Vagina (tissue), 2 donors: ENCODE results near the gene RHEB.

Experiments used
- POLR2A ChIP-seq, 2 donors: fragments of 450-650 bp; IDR thresholded peaks; one replicate each; pipeline ENCODE4 v1.6.1; 2017; ENCODE audit warnings: antibody characterized with exemption in 2 of 2, mild to moderate bottlenecking in 2 of 2, moderate library complexity in 2 of 2
- POLR2AphosphoS5 ChIP-seq, 2 donors: sonication (generic); formaldehyde crosslinking; IDR thresholded peaks; one replicate each; pipeline ENCODE4 v1.9.0; 2017; ENCODE audit warnings: antibody characterized with exemption in 2 of 2, mild to moderate bottlenecking in 2 of 2, low read depth in 1 of 2; ENCODE audit not compliant: insufficient read depth in 1 of 2
- TF ChIP-seq, protein P1 (sequence below), 3 experiments: fragments of 450-650 bp in 2 of 3; fragments of 200-600 bp in 1 of 3; sonication (generic) in 1 of 3; IDR thresholded peaks; one replicate each; pipeline ENCODE4 v1.5.1; 2017 to 2019; ENCODE audit warnings: antibody characterized with exemption in 3 of 3, mild to moderate bottlenecking in 2 of 3, moderate library complexity in 2 of 3

- TF ChIP-seq, protein P1, sequence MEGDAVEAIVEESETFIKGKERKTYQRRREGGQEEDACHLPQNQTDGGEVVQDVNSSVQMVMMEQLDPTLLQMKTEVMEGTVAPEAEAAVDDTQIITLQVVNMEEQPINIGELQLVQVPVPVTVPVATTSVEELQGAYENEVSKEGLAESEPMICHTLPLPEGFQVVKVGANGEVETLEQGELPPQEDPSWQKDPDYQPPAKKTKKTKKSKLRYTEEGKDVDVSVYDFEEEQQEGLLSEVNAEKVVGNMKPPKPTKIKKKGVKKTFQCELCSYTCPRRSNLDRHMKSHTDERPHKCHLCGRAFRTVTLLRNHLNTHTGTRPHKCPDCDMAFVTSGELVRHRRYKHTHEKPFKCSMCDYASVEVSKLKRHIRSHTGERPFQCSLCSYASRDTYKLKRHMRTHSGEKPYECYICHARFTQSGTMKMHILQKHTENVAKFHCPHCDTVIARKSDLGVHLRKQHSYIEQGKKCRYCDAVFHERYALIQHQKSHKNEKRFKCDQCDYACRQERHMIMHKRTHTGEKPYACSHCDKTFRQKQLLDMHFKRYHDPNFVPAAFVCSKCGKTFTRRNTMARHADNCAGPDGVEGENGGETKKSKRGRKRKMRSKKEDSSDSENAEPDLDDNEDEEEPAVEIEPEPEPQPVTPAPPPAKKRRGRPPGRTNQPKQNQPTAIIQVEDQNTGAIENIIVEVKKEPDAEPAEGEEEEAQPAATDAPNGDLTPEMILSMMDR (IDR thresholded peaks at IDR 0.05) = no peak
- TF ChIP-seq POLR2AphosphoS5 (IDR thresholded peaks at IDR 0.05; ENCODE audit: insufficient read depth in 1 of 2, low read depth in 1 of 2) = no peak
- no peak for TF ChIP-seq POLR2A (IDR thresholded peaks at IDR 0.05)
These were observed 99.6 kb downstream of the RHEB start for GRCh38 chr7:151420144-151420543.
